ENCODE data around the gene FKBP11. TPM values are rescaled to one million over a fixed set of nuclear protein-coding genes. Genes with fewer than 3 reads are reported as not detected.

The FKBP11 gene
- total RNA-seq, 1 experiment from 2014 or later, result 18.5 TPM

DNA sequence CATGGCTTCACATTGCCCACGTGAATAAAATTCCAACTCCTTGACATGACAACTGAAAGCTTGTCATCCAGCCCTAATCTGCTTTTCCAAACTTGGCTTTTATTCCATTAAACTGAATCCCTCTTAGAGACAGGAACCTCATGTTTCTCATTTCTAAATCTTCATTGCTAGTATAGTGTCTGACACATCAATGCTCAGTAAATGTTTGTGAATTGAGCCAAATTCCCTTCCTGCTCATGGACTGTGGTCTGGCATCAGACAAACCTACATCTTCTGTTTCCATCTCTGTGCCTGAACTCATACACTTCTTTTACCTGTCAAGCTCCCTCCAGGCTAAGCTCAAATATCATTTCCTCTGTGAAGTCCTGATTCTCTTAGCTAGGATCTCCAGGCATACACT is 4.3 kb upstream of the FKBP11 start (continued):
- TF ChIP-seq, protein P1, sequence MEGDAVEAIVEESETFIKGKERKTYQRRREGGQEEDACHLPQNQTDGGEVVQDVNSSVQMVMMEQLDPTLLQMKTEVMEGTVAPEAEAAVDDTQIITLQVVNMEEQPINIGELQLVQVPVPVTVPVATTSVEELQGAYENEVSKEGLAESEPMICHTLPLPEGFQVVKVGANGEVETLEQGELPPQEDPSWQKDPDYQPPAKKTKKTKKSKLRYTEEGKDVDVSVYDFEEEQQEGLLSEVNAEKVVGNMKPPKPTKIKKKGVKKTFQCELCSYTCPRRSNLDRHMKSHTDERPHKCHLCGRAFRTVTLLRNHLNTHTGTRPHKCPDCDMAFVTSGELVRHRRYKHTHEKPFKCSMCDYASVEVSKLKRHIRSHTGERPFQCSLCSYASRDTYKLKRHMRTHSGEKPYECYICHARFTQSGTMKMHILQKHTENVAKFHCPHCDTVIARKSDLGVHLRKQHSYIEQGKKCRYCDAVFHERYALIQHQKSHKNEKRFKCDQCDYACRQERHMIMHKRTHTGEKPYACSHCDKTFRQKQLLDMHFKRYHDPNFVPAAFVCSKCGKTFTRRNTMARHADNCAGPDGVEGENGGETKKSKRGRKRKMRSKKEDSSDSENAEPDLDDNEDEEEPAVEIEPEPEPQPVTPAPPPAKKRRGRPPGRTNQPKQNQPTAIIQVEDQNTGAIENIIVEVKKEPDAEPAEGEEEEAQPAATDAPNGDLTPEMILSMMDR (IDR thresholded peaks at IDR 0.05 in 2 of 3, conservative IDR thresholded peaks at IDR 0.05 in 1 of 3; ENCODE audit: borderline replicate concordance in 1 of 3, insufficient read depth in 1 of 3, low read depth in 2 of 3, low read length in 2 of 3), result no peak
- TF ChIP-seq EZH2phosphoT487 (IDR thresholded peaks at IDR 0.05; ENCODE audit: borderline replicate concordance) (no peak), SIN3A (IDR thresholded peaks at IDR 0.05; ENCODE audit: low read depth) (no peak), TCF7L2 (IDR thresholded peaks at IDR 0.05; ENCODE audit: borderline replicate concordance, extremely low read depth, insufficient read depth, insufficient read length) (no peak), POLR2A (IDR thresholded peaks at IDR 0.05; ENCODE audit: borderline replicate concordance, extremely low read depth, insufficient read depth, insufficient read length) (no peak), ZFX (IDR thresholded peaks at IDR 0.05) (no peak), FOSL1 (IDR thresholded peaks at IDR 0.05; ENCODE audit: low read depth) (no peak), CBX3 (IDR thresholded peaks at IDR 0.05; ENCODE audit: low read depth) (no peak), SP1 (IDR thresholded peaks at IDR 0.05; ENCODE audit: low read depth) (no peak), EZH2 (IDR thresholded peaks at IDR 0.05) (no peak), CEBPB (IDR thresholded peaks at IDR 0.05; ENCODE audit: low read depth) (no peak), JUND (IDR thresholded peaks at IDR 0.05) (no peak)
- TF ChIP-seq, protein P2, sequence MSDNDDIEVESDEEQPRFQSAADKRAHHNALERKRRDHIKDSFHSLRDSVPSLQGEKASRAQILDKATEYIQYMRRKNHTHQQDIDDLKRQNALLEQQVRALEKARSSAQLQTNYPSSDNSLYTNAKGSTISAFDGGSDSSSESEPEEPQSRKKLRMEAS (IDR thresholded peaks at IDR 0.05), result no peak
- TF ChIP-seq, protein P3, sequence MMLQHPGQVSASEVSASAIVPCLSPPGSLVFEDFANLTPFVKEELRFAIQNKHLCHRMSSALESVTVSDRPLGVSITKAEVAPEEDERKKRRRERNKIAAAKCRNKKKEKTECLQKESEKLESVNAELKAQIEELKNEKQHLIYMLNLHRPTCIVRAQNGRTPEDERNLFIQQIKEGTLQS (IDR thresholded peaks at IDR 0.05), result no peak

DNA sequence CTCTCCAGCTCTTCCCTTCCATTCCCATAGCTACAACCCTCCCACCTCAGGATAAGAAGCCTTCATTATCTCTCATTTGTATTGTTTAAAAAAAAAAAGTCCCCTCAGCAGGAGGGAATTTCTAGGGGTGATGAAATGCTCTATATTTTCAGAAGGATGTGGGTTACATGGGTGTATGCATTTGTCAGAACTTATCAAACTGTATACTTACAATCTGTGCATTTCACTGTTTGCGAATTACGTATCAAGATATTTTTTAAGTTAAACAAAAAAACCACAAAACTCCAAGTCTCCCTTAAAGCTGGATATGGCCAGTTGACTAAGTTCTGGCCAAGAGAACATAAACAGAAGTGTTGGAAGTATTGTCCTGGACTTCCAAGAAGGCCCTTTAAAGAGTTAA is 2.0 kb upstream of the FKBP11 start:
- Histone ChIP-seq H3K27ac (ENCODE audit: low read depth, low read length) (no peak overlapping the region), H4K20me1 (ENCODE audit: insufficient read depth) (no peaks in the 10 kb centered on the region), H2AFZ (ENCODE audit: low read depth, low read length, poor library complexity, severe bottlenecking) (no peak overlapping the region), H3K4me3 (replicated peaks in 1 of 2; ENCODE audit: low read depth in 1 of 2, low read length in 2 of 2) (no peak overlapping the region), H3K79me2 (ENCODE audit: insufficient read depth, low read length) (no peaks in the 10 kb centered on the region), H3K4me1 (ENCODE audit: control insufficient read depth in 1 of 2, insufficient read depth in 2 of 2, low read length in 2 of 2) (no peaks in the 10 kb centered on the region), H3K4me2 (ENCODE audit: low read length) (no peak overlapping the region), H3K36me3 (ENCODE audit: control insufficient read depth in 1 of 2, insufficient read depth in 2 of 2, low read length in 2 of 2) (peaks cover 19 to 37% of the 10 kb centered on the region in 2 experiments; a peak in 3 of 4 replicates), H3K9me3 (ENCODE audit: control insufficient read depth in 1 of 2, insufficient read depth in 1 of 2, low read depth in 1 of 2, low read length in 2 of 2) (no peaks in the 10 kb centered on the region), H3K9ac (ENCODE audit: low read length) (no peak overlapping the region), H3K9me2 (ENCODE audit: insufficient read depth) (no peaks in the 10 kb centered on the region), H3K27me3 (ENCODE audit: insufficient read depth, low read length) (no peaks in the 10 kb centered on the region)
- ChIA-PET POLR2A (no interaction called here), RAD21 (ENCODE audit: low non-redundant PET in 1 of 2, low total read pairs in 2 of 2, uncharacterized antibody in 2 of 2, unreplicated experiment in 2 of 2) (no interaction called here), CTCF (interaction anchor here (1.1 kb wide), 1 partner anchor 74 kb away, joined by 5 read pairs; no protein-coding TSS in a partner anchor)
- ATAC-seq (no peak), DNase-seq (ENCODE audit: low read depth, low spot score) (no peak)
- no TSS peak for BruUV-seq (replicated peaks)
- intact Hi-C loops (cut with micrococcal nuclease), result no loop called here
- TF ChIP-seq POLR2A (IDR thresholded peaks at IDR 0.05; ENCODE audit: borderline replicate concordance, extremely low read depth, insufficient read depth, insufficient read length) (no peak), EZH2 (IDR thresholded peaks at IDR 0.05) (no peak), YY1 (IDR thresholded peaks at IDR 0.05; ENCODE audit: extremely low read depth, insufficient replicate concordance, low read depth, low read length) (no peak), POLR2AphosphoS5 (IDR thresholded peaks at IDR 0.05; ENCODE audit: low read depth, low read length) (no peak), TCF7L2 (IDR thresholded peaks at IDR 0.05; ENCODE audit: borderline replicate concordance, extremely low read depth, insufficient read depth, insufficient read length) (no peak), SRF (IDR thresholded peaks at IDR 0.05; ENCODE audit: low read depth) (no peak), CBX3 (IDR thresholded peaks at IDR 0.05; ENCODE audit: low read depth) (no peak), JUND (IDR thresholded peaks at IDR 0.05) (no peak), ELF1 (IDR thresholded peaks at IDR 0.05; ENCODE audit: borderline replicate concordance, low read depth) (no peak), EZH2phosphoT487 (IDR thresholded peaks at IDR 0.05; ENCODE audit: borderline replicate concordance) (no peak), ZNF274 (IDR thresholded peaks at IDR 0.05; ENCODE audit: low read depth, low read length) (no peak), SIN3A (IDR thresholded peaks at IDR 0.05; ENCODE audit: low read depth) (no peak)
- TF ChIP-seq, protein P2 (IDR thresholded peaks at IDR 0.05), result no peak
- TF ChIP-seq, protein P4, sequence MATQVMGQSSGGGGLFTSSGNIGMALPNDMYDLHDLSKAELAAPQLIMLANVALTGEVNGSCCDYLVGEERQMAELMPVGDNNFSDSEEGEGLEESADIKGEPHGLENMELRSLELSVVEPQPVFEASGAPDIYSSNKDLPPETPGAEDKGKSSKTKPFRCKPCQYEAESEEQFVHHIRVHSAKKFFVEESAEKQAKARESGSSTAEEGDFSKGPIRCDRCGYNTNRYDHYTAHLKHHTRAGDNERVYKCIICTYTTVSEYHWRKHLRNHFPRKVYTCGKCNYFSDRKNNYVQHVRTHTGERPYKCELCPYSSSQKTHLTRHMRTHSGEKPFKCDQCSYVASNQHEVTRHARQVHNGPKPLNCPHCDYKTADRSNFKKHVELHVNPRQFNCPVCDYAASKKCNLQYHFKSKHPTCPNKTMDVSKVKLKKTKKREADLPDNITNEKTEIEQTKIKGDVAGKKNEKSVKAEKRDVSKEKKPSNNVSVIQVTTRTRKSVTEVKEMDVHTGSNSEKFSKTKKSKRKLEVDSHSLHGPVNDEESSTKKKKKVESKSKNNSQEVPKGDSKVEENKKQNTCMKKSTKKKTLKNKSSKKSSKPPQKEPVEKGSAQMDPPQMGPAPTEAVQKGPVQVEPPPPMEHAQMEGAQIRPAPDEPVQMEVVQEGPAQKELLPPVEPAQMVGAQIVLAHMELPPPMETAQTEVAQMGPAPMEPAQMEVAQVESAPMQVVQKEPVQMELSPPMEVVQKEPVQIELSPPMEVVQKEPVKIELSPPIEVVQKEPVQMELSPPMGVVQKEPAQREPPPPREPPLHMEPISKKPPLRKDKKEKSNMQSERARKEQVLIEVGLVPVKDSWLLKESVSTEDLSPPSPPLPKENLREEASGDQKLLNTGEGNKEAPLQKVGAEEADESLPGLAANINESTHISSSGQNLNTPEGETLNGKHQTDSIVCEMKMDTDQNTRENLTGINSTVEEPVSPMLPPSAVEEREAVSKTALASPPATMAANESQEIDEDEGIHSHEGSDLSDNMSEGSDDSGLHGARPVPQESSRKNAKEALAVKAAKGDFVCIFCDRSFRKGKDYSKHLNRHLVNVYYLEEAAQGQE (IDR thresholded peaks at IDR 0.05; ENCODE audit: low read depth), result no peak
